ENCODE measurements around the gene MPZL2.

The MPZL2 gene

GRCh38 chr11:118301600-118302195 is 37.6 kb upstream of the MPZL2 start:
- Histone ChIP-seq H3K9ac (ENCODE audit: low read length) (no peak overlapping the region), H3K9me3 (ENCODE audit: control insufficient read depth, low read depth, low read length) (no peaks in the 10 kb centered on the region), H3K4me1 (ENCODE audit: control insufficient read depth, low read depth, low read length) (no peaks in the 10 kb centered on the region), H3K27ac (ENCODE audit: low read length) (no peak overlapping the region), H3K4me3 (ENCODE audit: low read length) (no peak overlapping the region), H3K27me3 (ENCODE audit: control insufficient read depth, insufficient read depth, low read length) (no peaks in the 10 kb centered on the region), H3K36me3 (ENCODE audit: control insufficient read depth, low read depth, low read length) (no peaks in the 10 kb centered on the region)

- Histone ChIP-seq H3K4me3 (ENCODE audit: low read length) (no peak overlapping the region), H3K9ac (ENCODE audit: low read length) (no peak overlapping the region), H3K9me3 (ENCODE audit: control insufficient read depth, low read depth, low read length) (no peaks in the 10 kb centered on the region), H3K4me1 (ENCODE audit: control insufficient read depth, low read depth, low read length) (no peaks in the 10 kb centered on the region), H3K36me3 (ENCODE audit: control insufficient read depth, low read depth, low read length) (no peaks in the 10 kb centered on the region), H3K27me3 (ENCODE audit: control insufficient read depth, insufficient read depth, low read length) (peaks cover 4% of the 10 kb centered on the region), H3K27ac (ENCODE audit: low read length) (no peak overlapping the region)
Measured at GRCh38 chr11:118295815-118296454, 31.8 kb upstream of the MPZL2 start.

GRCh38 chr11:118295199-118295598 is 31.1 kb upstream of the MPZL2 start:
- no peaks in the 10 kb centered on the region for H3K9me3 ChIP-seq (ENCODE audit: control insufficient read depth, low read depth, low read length)
- no peak overlapping the region for H3K4me3 ChIP-seq (ENCODE audit: low read length)
- H3K27ac ChIP-seq (ENCODE audit: low read length), result no peak overlapping the region
- H3K36me3 ChIP-seq (ENCODE audit: control insufficient read depth, low read depth, low read length), result no peaks in the 10 kb centered on the region
- peaks cover 4% of the 10 kb centered on the region for H3K27me3 ChIP-seq (ENCODE audit: control insufficient read depth, insufficient read depth, low read length)
- H3K9ac ChIP-seq (ENCODE audit: low read length), result no peak overlapping the region
- no peaks in the 10 kb centered on the region for H3K4me1 ChIP-seq (ENCODE audit: control insufficient read depth, low read depth, low read length)

GRCh38 chr11:118294053-118294452 is 30.0 kb upstream of the MPZL2 start:
- Histone ChIP-seq H3K36me3 (ENCODE audit: control insufficient read depth, low read depth, low read length) (no peaks in the 10 kb centered on the region), H3K9me3 (ENCODE audit: control insufficient read depth, low read depth, low read length) (no peaks in the 10 kb centered on the region), H3K27me3 (ENCODE audit: control insufficient read depth, insufficient read depth, low read length) (peaks cover 4% of the 10 kb centered on the region), H3K27ac (ENCODE audit: low read length) (no peak overlapping the region), H3K4me3 (ENCODE audit: low read length) (no peak overlapping the region), H3K9ac (ENCODE audit: low read length) (no peak overlapping the region), H3K4me1 (ENCODE audit: control insufficient read depth, low read depth, low read length) (no peaks in the 10 kb centered on the region)

- Histone ChIP-seq H3K9ac (ENCODE audit: low read length) (no peak overlapping the region), H3K4me1 (ENCODE audit: control insufficient read depth, low read depth, low read length) (no peaks in the 10 kb centered on the region), H3K27me3 (ENCODE audit: control insufficient read depth, insufficient read depth, low read length) (peaks cover 4% of the 10 kb centered on the region), H3K4me3 (ENCODE audit: low read length) (no peak overlapping the region), H3K27ac (ENCODE audit: low read length) (no peak overlapping the region), H3K36me3 (ENCODE audit: control insufficient read depth, low read depth, low read length) (no peaks in the 10 kb centered on the region), H3K9me3 (ENCODE audit: control insufficient read depth, low read depth, low read length) (no peaks in the 10 kb centered on the region)
Measured at GRCh38 chr11:118291477-118292135, 27.5 kb upstream of the MPZL2 start.

GRCh38 chr11:118290923-118291322 is 26.8 kb upstream of the MPZL2 start:
- H3K36me3 ChIP-seq (ENCODE audit: control insufficient read depth, low read depth, low read length), result no peaks in the 10 kb centered on the region
- H3K27me3 ChIP-seq (ENCODE audit: control insufficient read depth, insufficient read depth, low read length), result peaks cover 4% of the 10 kb centered on the region
- H3K4me3 ChIP-seq (ENCODE audit: low read length), result no peak overlapping the region
- no peak overlapping the region for H3K27ac ChIP-seq (ENCODE audit: low read length)
- H3K4me1 ChIP-seq (ENCODE audit: control insufficient read depth, low read depth, low read length), result no peaks in the 10 kb centered on the region
- H3K9ac ChIP-seq (ENCODE audit: low read length), result no peak overlapping the region
- no peaks in the 10 kb centered on the region for H3K9me3 ChIP-seq (ENCODE audit: control insufficient read depth, low read depth, low read length)

- Histone ChIP-seq H3K9me3 (ENCODE audit: control insufficient read depth, low read depth, low read length) (no peaks in the 10 kb centered on the region), H3K9ac (ENCODE audit: low read length) (no peak overlapping the region)
Measured at GRCh38 chr11:118289401-118289800, 25.3 kb upstream of the MPZL2 start.

GRCh38 chr11:118287006-118287405 is 22.9 kb upstream of the MPZL2 start:
- H3K27ac ChIP-seq (ENCODE audit: low read length), result no peak overlapping the region

More at GRCh38 chr11:118289401-118289800, 25.3 kb upstream of the MPZL2 start:
- H3K27ac ChIP-seq (ENCODE audit: low read length), result no peak overlapping the region
- no peak overlapping the region for H3K4me3 ChIP-seq (ENCODE audit: low read length)
- no peaks in the 10 kb centered on the region for H3K4me1 ChIP-seq (ENCODE audit: control insufficient read depth, low read depth, low read length)
- H3K27me3 ChIP-seq (ENCODE audit: control insufficient read depth, insufficient read depth, low read length), result peaks cover 4% of the 10 kb centered on the region
- no peaks in the 10 kb centered on the region for H3K36me3 ChIP-seq (ENCODE audit: control insufficient read depth, low read depth, low read length)

GRCh38 chr11:118286545-118286944 is 22.4 kb upstream of the MPZL2 start:
- no peak overlapping the region for H3K9ac ChIP-seq (ENCODE audit: low read length)
- H3K36me3 ChIP-seq (ENCODE audit: control insufficient read depth, low read depth, low read length), result no peaks in the 10 kb centered on the region
- H3K4me1 ChIP-seq (ENCODE audit: control insufficient read depth, low read depth, low read length), result no peaks in the 10 kb centered on the region
- H3K27me3 ChIP-seq (ENCODE audit: control insufficient read depth, insufficient read depth, low read length), result peaks cover under 1% of the 10 kb centered on the region
- no peak overlapping the region for H3K4me3 ChIP-seq (ENCODE audit: low read length)
- no peaks in the 10 kb centered on the region for H3K9me3 ChIP-seq (ENCODE audit: control insufficient read depth, low read depth, low read length)
- no peak overlapping the region for H3K27ac ChIP-seq (ENCODE audit: low read length)

More at GRCh38 chr11:118287006-118287405, 22.9 kb upstream of the MPZL2 start:
- H3K4me1 ChIP-seq (ENCODE audit: control insufficient read depth, low read depth, low read length), result no peaks in the 10 kb centered on the region
- H3K4me3 ChIP-seq (ENCODE audit: low read length), result no peak overlapping the region
- no peaks in the 10 kb centered on the region for H3K36me3 ChIP-seq (ENCODE audit: control insufficient read depth, low read depth, low read length)
- H3K9ac ChIP-seq (ENCODE audit: low read length), result no peak overlapping the region
- no peaks in the 10 kb centered on the region for H3K9me3 ChIP-seq (ENCODE audit: control insufficient read depth, low read depth, low read length)
- peaks cover 4% of the 10 kb centered on the region for H3K27me3 ChIP-seq (ENCODE audit: control insufficient read depth, insufficient read depth, low read length)

- Histone ChIP-seq H3K27ac (ENCODE audit: low read length) (no peak overlapping the region), H3K4me1 (ENCODE audit: control insufficient read depth, low read depth, low read length) (no peaks in the 10 kb centered on the region), H3K9ac (ENCODE audit: low read length) (no peak overlapping the region), H3K4me3 (ENCODE audit: low read length) (no peak overlapping the region), H3K36me3 (ENCODE audit: control insufficient read depth, low read depth, low read length) (no peaks in the 10 kb centered on the region), H3K9me3 (ENCODE audit: control insufficient read depth, low read depth, low read length) (no peaks in the 10 kb centered on the region), H3K27me3 (ENCODE audit: control insufficient read depth, insufficient read depth, low read length) (no peaks in the 10 kb centered on the region)
Measured at GRCh38 chr11:118283756-118284350, 19.8 kb upstream of the MPZL2 start.

- Histone ChIP-seq H3K9me3 (ENCODE audit: control insufficient read depth, low read depth, low read length) (no peaks in the 10 kb centered on the region), H3K27me3 (ENCODE audit: control insufficient read depth, insufficient read depth, low read length) (no peaks in the 10 kb centered on the region), H3K27ac (ENCODE audit: low read length) (no peak overlapping the region), H3K4me3 (ENCODE audit: low read length) (no peak overlapping the region), H3K9ac (ENCODE audit: low read length) (no peak overlapping the region), H3K4me1 (ENCODE audit: control insufficient read depth, low read depth, low read length) (no peaks in the 10 kb centered on the region), H3K36me3 (ENCODE audit: control insufficient read depth, low read depth, low read length) (no peaks in the 10 kb centered on the region)
Measured at GRCh38 chr11:118283037-118283636, 19.0 kb upstream of the MPZL2 start.

All from iPS-18a (cell line).